SK-N-SH treated with all-trans-retinoic acid at 6 μM for 48 hours (cell line): Measurements from ENCODE around the gene HAPSTR1.

Experiments used
- ATAC-seq: fragments of 200-7000 bp; cut with Tn5 transposase; 3 replicates; pipeline ENCODE4 v1.9.1; 2020; ENCODE audit warnings: mild to moderate bottlenecking, moderate library complexity
- ARNTL ChIP-seq: fragments of 450-650 bp; formaldehyde crosslinking; IDR thresholded peaks from 2 replicates; pipeline ENCODE4 v1.5.0; 2020; ENCODE audit warnings: low read depth, mild to moderate bottlenecking, moderate library complexity, borderline replicate concordance
- BACH2 ChIP-seq: fragments of 250-450 bp; sonication (Bioruptor Pico); IDR thresholded peaks from 2 replicates; pipeline ENCODE4 v1.9.0; 2021; ENCODE audit warnings: mild to moderate bottlenecking, borderline replicate concordance
- CSDC2 ChIP-seq: fragments of 250-450 bp; sonication (Bioruptor Pico); IDR thresholded peaks from 2 replicates; pipeline ENCODE4 v1.5.0; 2020; ENCODE audit warnings: mild to moderate bottlenecking, moderate library complexity
- ESRRG ChIP-seq: fragments of 250-450 bp; sonication (Bioruptor Pico); IDR thresholded peaks from 2 replicates; pipeline ENCODE4 v1.6.1; 2021; ENCODE audit warnings: mild to moderate bottlenecking
- OSR1 ChIP-seq: fragments of 250-450 bp; sonication (Bioruptor Pico); IDR thresholded peaks from 2 replicates; pipeline ENCODE4 v1.8.0; 2022; ENCODE audit warnings: moderate library complexity, mild to moderate bottlenecking, inconsistent platforms
- POU6F1 ChIP-seq: fragments of 250-450 bp; sonication (Bioruptor Pico); IDR thresholded peaks from 2 replicates; pipeline ENCODE4 v1.8.0; 2021; ENCODE audit warnings: low read depth, mild to moderate bottlenecking, moderate library complexity, borderline replicate concordance
- RARB ChIP-seq: fragments of 250-450 bp; sonication (Bioruptor Pico); IDR thresholded peaks from 2 replicates; pipeline ENCODE4 v1.8.0; 2021; ENCODE audit warnings: mild to moderate bottlenecking, moderate library complexity
- SNAI2 ChIP-seq: fragments of 250-450 bp; sonication (Bioruptor Pico); IDR thresholded peaks from 2 replicates; pipeline ENCODE4 v1.5.0; 2020; ENCODE audit warnings: mild to moderate bottlenecking, moderate library complexity
- TOX ChIP-seq: fragments of 250-450 bp; sonication (Bioruptor Pico); IDR thresholded peaks from 2 replicates; pipeline ENCODE4 v1.8.0; 2021; ENCODE audit warnings: mild to moderate bottlenecking, moderate library complexity, borderline replicate concordance
- TSHZ2 ChIP-seq: fragments of 250-450 bp; sonication (Bioruptor Pico); IDR thresholded peaks from 2 replicates; pipeline ENCODE4 v1.5.0; 2020; ENCODE audit warnings: mild to moderate bottlenecking, moderate library complexity
- ZC3H10 ChIP-seq: fragments of 250-450 bp; sonication (Bioruptor Pico); IDR thresholded peaks from 2 replicates; pipeline ENCODE4 v1.5.1; 2021; ENCODE audit warnings: mild to moderate bottlenecking, moderate library complexity
- ZFP3 ChIP-seq: fragments of 250-450 bp; sonication (Bioruptor Pico); IDR thresholded peaks from 2 replicates; pipeline ENCODE4 v1.5.0; 2020; ENCODE audit warnings: mild to moderate bottlenecking, moderate library complexity
- ZNF565 ChIP-seq: fragments of 450-650 bp; formaldehyde crosslinking; conservative IDR thresholded peaks from 2 replicates; pipeline ENCODE4 v1.5.0; 2020; ENCODE audit warnings: low read depth, mild to moderate bottlenecking, moderate library complexity
- ZNF70 ChIP-seq: fragments of 450-650 bp; formaldehyde crosslinking; IDR thresholded peaks from 2 replicates; pipeline ENCODE4 v1.5.0; 2020; ENCODE audit warnings: mild to moderate bottlenecking, moderate library complexity
- TF ChIP-seq, protein P1 (sequence below): fragments of 250-450 bp; sonication (Bioruptor Pico); IDR thresholded peaks from 2 replicates; pipeline ENCODE4 v1.5.1; 2021; ENCODE audit warnings: mild to moderate bottlenecking, moderate library complexity
- TF ChIP-seq, protein P2 (sequence below): fragments of 250-450 bp; sonication (Bioruptor Pico); IDR thresholded peaks from 2 replicates; pipeline ENCODE4 v1.5.1; 2020; ENCODE audit warnings: low read depth, mild to moderate bottlenecking, moderate library complexity

HAPSTR1 gene

DNA sequence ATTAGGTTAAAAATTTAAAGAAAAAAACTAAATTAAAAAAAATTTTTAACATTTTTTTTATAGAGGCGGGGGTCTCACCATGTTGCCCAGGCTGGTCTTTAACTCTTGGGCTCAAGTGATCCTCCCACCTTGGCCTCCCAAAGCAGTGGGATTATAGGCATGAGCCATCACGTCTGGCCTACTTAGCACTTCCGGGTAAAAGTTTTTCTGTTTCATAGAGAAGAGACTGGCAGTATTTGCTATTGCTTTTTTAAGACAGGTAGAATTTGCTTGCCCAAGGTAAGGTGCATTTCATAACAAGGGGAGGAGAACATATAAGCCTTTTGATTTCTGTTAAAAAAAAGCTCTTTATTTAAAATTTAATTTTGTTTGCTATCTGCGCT, 12.0 kb upstream of the HAPSTR1 start:
- TF ChIP-seq ARNTL (CRISPR knock-in tag), result no peak
- TF ChIP-seq SNAI2 (CRISPR knock-in tag), result no peak
- TF ChIP-seq TOX, result no peak
- ATAC-seq, result no peak

GRCh38 chr16:9081158-9081557, 10.3 kb upstream of the HAPSTR1 start:
- TF ChIP-seq TSHZ2 (CRISPR knock-in tag), result no peak
- no peak for TF ChIP-seq BACH2
- TF ChIP-seq ZC3H10 (CRISPR knock-in tag), result no peak
- ATAC-seq, result no peak

DNA sequence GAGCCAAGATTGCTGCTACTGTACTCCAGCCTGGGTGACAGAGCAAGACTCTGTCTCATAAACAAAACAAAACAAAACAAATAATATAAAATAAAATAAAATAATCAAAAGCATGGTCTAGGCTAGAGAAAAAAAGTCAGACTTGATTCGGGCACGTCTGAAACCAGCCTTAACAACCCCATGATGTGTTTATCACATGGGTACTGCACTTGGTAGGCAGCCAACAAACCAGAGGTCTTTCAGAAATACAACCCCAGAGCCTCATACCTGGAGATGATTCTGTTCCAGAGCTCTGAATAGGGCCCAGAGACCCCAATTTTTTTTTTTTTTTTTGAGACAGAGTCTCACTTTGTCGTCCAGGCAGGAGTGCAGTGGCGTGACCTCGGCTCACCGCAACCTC, 9.6 kb upstream of the HAPSTR1 start:
- TF ChIP-seq OSR1 (CRISPR knock-in tag) (no peak), RARB (CRISPR knock-in tag) (no peak), TSHZ2 (CRISPR knock-in tag) (no peak), ZNF70 (CRISPR knock-in tag) (no peak), ZNF565 (CRISPR knock-in tag) (no peak), ARNTL (CRISPR knock-in tag) (no peak)
- TF ChIP-seq, protein P1, sequence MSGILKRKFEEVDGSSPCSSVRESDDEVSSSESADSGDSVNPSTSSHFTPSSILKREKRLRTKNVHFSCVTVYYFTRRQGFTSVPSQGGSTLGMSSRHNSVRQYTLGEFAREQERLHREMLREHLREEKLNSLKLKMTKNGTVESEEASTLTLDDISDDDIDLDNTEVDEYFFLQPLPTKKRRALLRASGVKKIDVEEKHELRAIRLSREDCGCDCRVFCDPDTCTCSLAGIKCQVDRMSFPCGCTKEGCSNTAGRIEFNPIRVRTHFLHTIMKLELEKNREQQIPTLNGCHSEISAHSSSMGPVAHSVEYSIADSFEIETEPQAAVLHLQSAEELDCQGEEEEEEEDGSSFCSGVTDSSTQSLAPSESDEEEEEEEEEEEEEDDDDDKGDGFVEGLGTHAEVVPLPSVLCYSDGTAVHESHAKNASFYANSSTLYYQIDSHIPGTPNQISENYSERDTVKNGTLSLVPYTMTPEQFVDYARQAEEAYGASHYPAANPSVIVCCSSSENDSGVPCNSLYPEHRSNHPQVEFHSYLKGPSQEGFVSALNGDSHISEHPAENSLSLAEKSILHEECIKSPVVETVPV (CRISPR knock-in tag), result no peak
- TF ChIP-seq, protein P2, sequence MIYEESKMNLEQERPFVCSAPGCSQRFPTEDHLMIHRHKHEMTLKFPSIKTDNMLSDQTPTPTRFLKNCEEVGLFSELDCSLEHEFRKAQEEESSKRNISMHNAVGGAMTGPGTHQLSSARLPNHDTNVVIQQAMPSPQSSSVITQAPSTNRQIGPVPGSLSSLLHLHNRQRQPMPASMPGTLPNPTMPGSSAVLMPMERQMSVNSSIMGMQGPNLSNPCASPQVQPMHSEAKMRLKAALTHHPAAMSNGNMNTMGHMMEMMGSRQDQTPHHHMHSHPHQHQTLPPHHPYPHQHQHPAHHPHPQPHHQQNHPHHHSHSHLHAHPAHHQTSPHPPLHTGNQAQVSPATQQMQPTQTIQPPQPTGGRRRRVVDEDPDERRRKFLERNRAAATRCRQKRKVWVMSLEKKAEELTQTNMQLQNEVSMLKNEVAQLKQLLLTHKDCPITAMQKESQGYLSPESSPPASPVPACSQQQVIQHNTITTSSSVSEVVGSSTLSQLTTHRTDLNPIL (CRISPR knock-in tag), result no peak
- TF ChIP-seq, all 23 proteins: peak for 0
- ATAC-seq, result no peak

DNA sequence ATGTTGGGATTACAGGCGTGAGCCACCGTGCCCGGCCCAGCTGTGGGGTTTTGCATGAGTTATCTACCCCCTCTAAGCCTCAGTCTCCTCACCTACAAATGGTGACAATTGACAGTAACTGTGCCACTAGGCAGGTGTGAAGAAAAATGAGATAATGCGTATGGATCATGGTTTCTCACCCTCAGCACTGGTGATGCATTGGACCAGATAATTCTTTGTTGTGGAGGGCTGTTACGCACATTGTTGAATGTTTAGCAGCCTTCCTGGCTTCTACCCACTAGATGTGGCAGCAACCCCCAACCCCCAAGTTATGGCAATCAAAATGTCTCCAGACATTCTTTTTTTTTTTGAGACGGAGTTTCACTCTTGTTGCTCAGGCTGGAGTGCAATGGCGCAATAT, 9.0 kb upstream of the HAPSTR1 start:
- ATAC-seq, result no peak
- TF ChIP-seq ARNTL (CRISPR knock-in tag), result no peak
- TF ChIP-seq ESRRG (CRISPR knock-in tag), result no peak
- TF ChIP-seq ZNF70 (CRISPR knock-in tag), result no peak
- TF ChIP-seq RARB (CRISPR knock-in tag), result no peak
- TF ChIP-seq, protein P2 (CRISPR knock-in tag), result no peak
- TF ChIP-seq CSDC2 (CRISPR knock-in tag), result no peak
- TF ChIP-seq ZNF565 (CRISPR knock-in tag), result no peak
- no peak for TF ChIP-seq ZFP3 (CRISPR knock-in tag)
- TF ChIP-seq TSHZ2 (CRISPR knock-in tag), result no peak
- TF ChIP-seq, protein P1 (CRISPR knock-in tag), result no peak
- no peak for TF ChIP-seq POU6F1
- no peak for TF ChIP-seq ZC3H10 (CRISPR knock-in tag)
